SK-N-SH (cell line): ENCODE data around the gene TICRR. TPM values are rescaled to one million over a fixed set of nuclear protein-coding genes. Genes with fewer than 3 reads are reported as not detected.

ENCODE experiments used
- CTCF ChIA-PET: fragments of 300-600, 350-600 bp; formaldehyde crosslinking; extraction: SDS; loops from one replicate; lab custom pipeline; 2021; lab: Yijun Ruan, JAX
- POLR2A ChIA-PET: fragments of 350-600 bp; sonication (Branson Sonifier 250); formaldehyde crosslinking; extraction: SDS; loops from one replicate; lab custom pipeline; 2020; ENCODE audit warnings: antibody characterized with exemption, inconsistent platforms; lab: Yijun Ruan, JAX
- DNase-seq: peaks from one replicate; pipeline ENCODE4 v3.0.0; 2012
- H2AFZ ChIP-seq: fragments of 200-600 bp; sonication (generic); 2 replicates; pipeline ENCODE4 v1.8.1; 2016; ENCODE audit warnings: antibody characterized with exemption, mild to moderate bottlenecking, low read depth
- H3F3A ChIP-seq: fragments of 200-600 bp; sonication (generic); replicated peaks from 2 replicates; pipeline ENCODE3; 2016; ENCODE audit warnings: antibody characterized with exemption, mild to moderate bottlenecking; ENCODE audit not compliant: insufficient read depth
- H3K27ac ChIP-seq, 2 experiments: fragments of 200-500 bp in 1 of 2; fragments of 200-600 bp in 1 of 2; sonication (Bioruptor generic) in 1 of 2; sonication (generic), shearing (Covaris generic) in 1 of 2; 2 replicates each; pipeline versions ENCODE4 v1.5.1 to v1.6.1; 2014 to 2016; ENCODE audit warnings: low read depth in 2 of 2, inconsistent platforms in 1 of 2, low read length in 1 of 2, mild to moderate bottlenecking in 1 of 2, mixed read lengths in 1 of 2
- H3K27me3 ChIP-seq: fragments of 200-600 bp; sonication (generic), shearing (Covaris generic); 2 replicates; pipeline ENCODE4 v1.6.1; 2016; ENCODE audit warnings: mixed run types; ENCODE audit not compliant: insufficient read depth
- H3K36me3 ChIP-seq, 2 experiments: fragments of 200-500 bp in 1 of 2; fragments of 200-600 bp in 1 of 2; sonication (Bioruptor generic) in 1 of 2; sonication (generic) in 1 of 2; replicated peaks in 1 of 2; 2 replicates each; pipeline versions ENCODE3 to v1.5.1; 2014 to 2016; ENCODE audit warnings: low read length in 1 of 2, mild to moderate bottlenecking in 1 of 2; ENCODE audit not compliant: insufficient read depth in 2 of 2, control insufficient read depth in 1 of 2
- H3K4me1 ChIP-seq, 2 experiments: fragments of 200-500 bp in 1 of 2; fragments of 200-600 bp in 1 of 2; sonication (Bioruptor generic) in 1 of 2; sonication (generic), shearing (Covaris generic) in 1 of 2; 2 replicates each; pipeline versions ENCODE4 v1.5.1 to v1.6.1; 2014 to 2016; ENCODE audit warnings: low read depth in 1 of 2, low read length in 1 of 2, mixed run types in 1 of 2; ENCODE audit not compliant: insufficient read depth in 2 of 2, control insufficient read depth in 1 of 2
- H3K4me2 ChIP-seq: fragments of 200-600 bp; sonication (generic), shearing (Covaris generic); 2 replicates; pipeline ENCODE4 v1.6.1; 2017; ENCODE audit warnings: mixed run types
- H3K4me3 ChIP-seq, 2 experiments: fragments of 200-500 bp in 1 of 2; fragments of 200-600 bp in 1 of 2; sonication (Bioruptor generic) in 1 of 2; sonication (generic), shearing (Covaris generic) in 1 of 2; 2 replicates each; pipeline versions ENCODE4 v1.5.1 to v1.8.1; 2014 to 2016; ENCODE audit warnings: low read depth in 2 of 2, inconsistent platforms in 1 of 2, low read length in 1 of 2, mild to moderate bottlenecking in 1 of 2, mixed read lengths in 1 of 2, moderate library complexity in 1 of 2
- H3K79me2 ChIP-seq: fragments of 200-600 bp; sonication (generic); 2 replicates; pipeline ENCODE4 v1.8.1; 2017; ENCODE audit warnings: mild to moderate bottlenecking; ENCODE audit not compliant: insufficient read depth
- H3K9ac ChIP-seq: fragments of 200-600 bp; sonication (generic); 2 replicates; pipeline ENCODE4 v1.6.1; 2017; ENCODE audit warnings: mixed run types
- H3K9me2 ChIP-seq: fragments of 200-600 bp; sonication (generic); 2 replicates; pipeline ENCODE4 v1.6.1; 2017; ENCODE audit warnings: mixed run types
- H3K9me3 ChIP-seq: fragments of 200-600 bp; sonication (generic); 2 replicates; pipeline ENCODE4 v1.6.1; 2017; ENCODE audit warnings: mixed run types, mild to moderate bottlenecking, moderate library complexity
- H4K20me1 ChIP-seq: fragments of 200-600 bp; sonication (generic); 2 replicates; pipeline ENCODE4 v1.6.1; 2017; ENCODE audit warnings: mild to moderate bottlenecking, mixed run types; ENCODE audit not compliant: insufficient read depth
- CHD2 ChIP-seq: fragments of 150-350 bp; IDR thresholded peaks from 2 replicates; pipeline ENCODE4 v1.6.1; 2018; ENCODE audit warnings: low read length; ENCODE audit not compliant: partially characterized antibody
- EZH2phosphoT487 ChIP-seq: fragments of 200-600 bp; sonication (generic); IDR thresholded peaks from 2 replicates; pipeline ENCODE4 v1.6.1; 2017; ENCODE audit warnings: low read depth, mixed run types, mild to moderate bottlenecking, antibody characterized with exemption, moderate library complexity, borderline replicate concordance
- FOSL2 ChIP-seq: IDR thresholded peaks from 2 replicates; pipeline ENCODE4 v1.4.0; 2012; ENCODE audit warnings: low read depth, mild to moderate bottlenecking, moderate library complexity, borderline replicate concordance
- GABPA ChIP-seq: IDR thresholded peaks from 2 replicates; pipeline ENCODE4 v1.4.0; 2012; ENCODE audit warnings: low read depth, mild to moderate bottlenecking
- GATA2 ChIP-seq: sonication (generic); formaldehyde crosslinking; IDR thresholded peaks from 2 replicates; pipeline ENCODE4 v1.5.0; 2020; ENCODE audit warnings: mild to moderate bottlenecking, missing genetic modification reagents
- MXI1 ChIP-seq: IDR thresholded peaks from 2 replicates; pipeline ENCODE4 v1.6.1; 2012; ENCODE audit warnings: mild to moderate bottlenecking, low read depth, low read length, improper control_type of control experiment
- NFIC ChIP-seq: IDR thresholded peaks from 2 replicates; pipeline ENCODE4 v1.4.0; 2012; ENCODE audit warnings: borderline replicate concordance
- POLR2AphosphoS5 ChIP-seq: IDR thresholded peaks from 2 replicates; pipeline ENCODE4 v1.6.1; 2012; ENCODE audit warnings: low read depth, low read length
- RCOR1 ChIP-seq: fragments of 150-350 bp; IDR thresholded peaks from 2 replicates; pipeline ENCODE4 v1.6.1; 2017; ENCODE audit warnings: antibody characterized with exemption, low read length
- TEAD4 ChIP-seq: IDR thresholded peaks from 2 replicates; pipeline ENCODE4 v1.4.0; 2012; ENCODE audit warnings: mild to moderate bottlenecking, borderline replicate concordance; ENCODE audit not compliant: insufficient read depth
- WGBS: methylation state at CpG from one replicate; pipeline ENCODE4 v1.1.6; 2017; ENCODE audit warnings: low lambda C conversion rate; 5-methylcytosine and 5-hydroxymethylcytosine counted together
- polyA plus RNA-seq, 3 experiments: library from polyadenylated mRNA; depleted of rRNA; stranded (reverse); fragments of >200 nt; gene quantifications; 2 replicates each; pipeline ENCODE4 v1.2.3, GENCODE V29; 2012
- TF ChIP-seq, protein P1 (sequence below): IDR thresholded peaks from 2 replicates; pipeline ENCODE4 v1.4.0; 2012; ENCODE audit warnings: low read depth
- TF ChIP-seq, protein P2 (sequence below): IDR thresholded peaks from 2 replicates; pipeline ENCODE4 v1.4.0; 2012; ENCODE audit warnings: low read depth, borderline replicate concordance

Gene TICRR
- polyA plus RNA-seq, 1 of the 3 experiments (the other 2 are of a cell fraction), result 3.2 TPM

DNA sequence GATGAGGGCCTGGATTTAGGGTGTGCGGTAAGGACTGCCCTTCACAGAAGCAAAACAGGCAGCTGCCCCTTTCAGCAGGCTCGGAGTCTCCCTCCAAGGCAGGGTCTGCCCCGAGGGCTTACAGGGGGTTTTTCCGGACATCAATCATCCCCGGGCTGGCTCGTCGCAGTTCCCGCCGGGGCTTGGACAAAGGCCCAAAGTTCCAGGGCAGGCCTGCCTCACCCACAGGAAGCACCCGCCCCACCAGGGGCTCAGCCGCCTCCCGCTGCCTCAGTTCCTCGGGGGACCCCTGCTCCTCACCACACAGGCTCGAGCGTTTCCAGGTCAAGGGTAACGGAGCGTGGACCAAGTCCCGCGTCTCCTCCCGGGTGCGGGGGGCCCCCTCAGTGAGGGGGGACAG lies 53.0 kb downstream of the TICRR start (continued):
- TF ChIP-seq MXI1, result no peak
- TF ChIP-seq POLR2AphosphoS5, result no peak
- TF ChIP-seq FOSL2, result no peak
- no peak for TF ChIP-seq TEAD4
- no peak for TF ChIP-seq CHD2
- TF ChIP-seq, all 33 proteins: peak for 0

DNA sequence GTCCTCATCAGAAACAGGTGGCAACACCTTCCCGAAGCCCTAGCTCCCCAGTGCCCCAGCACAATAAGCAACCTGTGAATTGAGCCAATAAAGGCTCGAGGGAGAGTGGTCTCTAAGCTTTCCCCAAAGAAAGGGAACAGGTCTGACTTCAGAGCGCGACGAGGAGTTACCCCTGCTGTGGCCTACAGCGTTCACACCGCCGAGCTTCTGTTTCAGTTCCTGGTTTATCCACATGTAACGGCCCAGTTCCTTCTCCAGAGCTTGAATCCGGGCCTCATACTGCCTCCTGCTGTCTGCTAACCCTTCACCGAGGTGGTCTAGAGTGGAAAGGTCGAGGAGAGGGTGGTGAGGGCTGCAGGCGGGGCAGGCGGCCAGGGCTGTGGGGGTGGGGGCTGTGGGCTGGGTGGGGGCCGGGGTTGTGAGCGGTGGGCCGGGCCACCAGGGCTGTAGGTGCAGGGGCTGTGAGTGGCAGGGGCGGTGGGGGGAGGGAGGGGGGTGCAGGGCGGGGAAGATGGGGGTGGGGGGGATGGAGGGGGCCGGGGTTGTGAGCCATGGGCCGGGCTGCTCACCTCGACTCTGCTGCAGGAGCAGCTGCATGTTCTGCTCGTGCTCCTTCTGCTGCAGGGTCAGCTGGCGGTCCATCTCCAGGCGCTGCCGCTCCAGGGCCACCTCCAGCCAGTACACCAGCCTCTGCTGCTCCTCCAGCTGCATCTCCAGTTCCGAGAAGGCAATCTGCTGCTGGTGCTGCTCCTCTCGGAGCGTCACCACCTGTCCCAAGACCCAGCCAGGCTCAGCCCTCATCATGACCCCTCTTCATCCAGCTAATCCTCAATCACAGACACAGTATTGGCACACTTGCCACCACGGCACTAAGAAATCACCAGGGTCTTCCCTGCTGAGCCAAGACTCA lies 53.8 kb downstream of the TICRR start:
- peak; percentile 42 for DNase-seq
- Histone ChIP-seq H3K36me3 (peaks cover 34 to 87% of the 10 kb centered on the region in 2 experiments), H4K20me1 (no peaks in the 10 kb centered on the region)
- TF ChIP-seq TEAD4, result no peak
- TF ChIP-seq GABPA, result no peak
- no peak for TF ChIP-seq CHD2
- no peak for TF ChIP-seq POLR2AphosphoS5
- no peak for TF ChIP-seq NFIC
- TF ChIP-seq, all 33 proteins: peak for 0
- Histone ChIP-seq H3K79me2 (no peaks in the 10 kb centered on the region; the same call in 1 of the 2 replicates), H3K27me3 (no peaks in the 10 kb centered on the region), H3K9me3 (no peaks in the 10 kb centered on the region), H3K9ac (no peak overlapping the region), H3K9me2 (no peaks in the 10 kb centered on the region), H3K27ac (no peak overlapping the region), H3K4me2 (no peak overlapping the region), H3F3A (peaks cover 2% of the 10 kb centered on the region), H3K4me3 (no peak overlapping the region), H2AFZ (no peak overlapping the region), H3K4me1 (no peaks in the 10 kb centered on the region)
- CTCF ChIA-PET, result interaction anchor here (0.5 to 5.5 kb wide), 2 partner anchors 18 to 154 kb away, joined by 3 to 27 read pairs; no protein-coding TSS in a partner anchor
- POLR2A ChIA-PET, result no interaction called here
- WGBS, result 92% methylated on average over 24 of the region's 30 CpGs

DNA sequence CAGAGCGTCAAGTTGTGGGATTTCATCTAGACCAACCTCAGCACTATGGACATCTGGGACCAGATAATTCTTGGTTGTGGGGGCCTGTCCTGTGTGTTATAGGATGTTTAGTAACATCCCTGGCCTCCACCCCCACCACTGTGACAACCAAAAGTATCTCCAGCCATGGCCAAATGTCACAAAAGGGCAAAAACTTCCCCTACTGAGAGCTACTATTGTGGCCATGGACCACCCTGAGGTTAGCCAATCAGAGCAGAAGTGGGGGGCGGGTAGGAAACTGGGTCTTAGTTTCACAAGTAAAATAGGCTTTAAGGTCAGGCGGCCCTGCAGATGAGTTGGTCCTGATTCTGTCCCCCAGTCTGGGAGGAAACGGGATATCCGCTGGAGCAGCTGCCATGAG lies 54.6 kb downstream of the TICRR start:
- TF ChIP-seq TEAD4, result no peak
- TF ChIP-seq, protein P1, sequence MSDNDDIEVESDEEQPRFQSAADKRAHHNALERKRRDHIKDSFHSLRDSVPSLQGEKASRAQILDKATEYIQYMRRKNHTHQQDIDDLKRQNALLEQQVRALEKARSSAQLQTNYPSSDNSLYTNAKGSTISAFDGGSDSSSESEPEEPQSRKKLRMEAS, result no peak
- TF ChIP-seq EZH2phosphoT487, result no peak
- TF ChIP-seq, protein P2, sequence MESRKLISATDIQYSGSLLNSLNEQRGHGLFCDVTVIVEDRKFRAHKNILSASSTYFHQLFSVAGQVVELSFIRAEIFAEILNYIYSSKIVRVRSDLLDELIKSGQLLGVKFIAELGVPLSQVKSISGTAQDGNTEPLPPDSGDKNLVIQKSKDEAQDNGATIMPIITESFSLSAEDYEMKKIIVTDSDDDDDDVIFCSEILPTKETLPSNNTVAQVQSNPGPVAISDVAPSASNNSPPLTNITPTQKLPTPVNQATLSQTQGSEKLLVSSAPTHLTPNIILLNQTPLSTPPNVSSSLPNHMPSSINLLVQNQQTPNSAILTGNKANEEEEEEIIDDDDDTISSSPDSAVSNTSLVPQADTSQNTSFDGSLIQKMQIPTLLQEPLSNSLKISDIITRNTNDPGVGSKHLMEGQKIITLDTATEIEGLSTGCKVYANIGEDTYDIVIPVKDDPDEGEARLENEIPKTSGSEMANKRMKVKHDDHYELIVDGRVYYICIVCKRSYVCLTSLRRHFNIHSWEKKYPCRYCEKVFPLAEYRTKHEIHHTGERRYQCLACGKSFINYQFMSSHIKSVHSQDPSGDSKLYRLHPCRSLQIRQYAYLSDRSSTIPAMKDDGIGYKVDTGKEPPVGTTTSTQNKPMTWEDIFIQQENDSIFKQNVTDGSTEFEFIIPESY, result no peak
- TF ChIP-seq RCOR1, result no peak
- TF ChIP-seq GATA2 (CRISPR knock-in tag), result no peak
- Histone ChIP-seq H3K36me3 (peaks cover 31 to 79% of the 10 kb centered on the region in 2 experiments), H3F3A (no peaks in the 10 kb centered on the region), H3K4me2 (no peak overlapping the region), H3K9me3 (no peaks in the 10 kb centered on the region), H3K9ac (no peak overlapping the region), H3K27me3 (no peaks in the 10 kb centered on the region), H3K4me1 (no peaks in the 10 kb centered on the region), H4K20me1 (no peaks in the 10 kb centered on the region), H3K79me2 (no peaks in the 10 kb centered on the region), H3K9me2 (no peaks in the 10 kb centered on the region), H3K27ac (no peak overlapping the region), H3K4me3 (no peak overlapping the region), H2AFZ (no peak overlapping the region)
- 89% methylated on average over 3 of the region's 5 CpGs for WGBS
- no peak for DNase-seq
- ChIA-PET CTCF (interaction anchor here (0.5 to 5.5 kb wide), 2 partner anchors 17 to 155 kb away, joined by 3 to 27 read pairs; no protein-coding TSS in a partner anchor), POLR2A (no interaction called here)
